CD14-positive monocyte (primary cell): ENCODE results near the gene COG2. TPM values are rescaled to one million over a fixed set of nuclear protein-coding genes. Genes with fewer than 3 reads are reported as not detected.

Experiments used
- DNase-seq, 3 donors: peaks; one replicate each; pipeline ENCODE4 v3.0.0-alpha.2; 2011 to 2022
- H2AFZ ChIP-seq: 2 replicates; pipeline ENCODE4 v1.6.0; 2012; ENCODE audit warnings: mild to moderate bottlenecking, low read depth, low read length, inconsistent platforms; ENCODE audit not compliant: insufficient read depth, poor library complexity, severe bottlenecking
- H3K27ac ChIP-seq, 2 donors: 1 replicate in 1 of 2; 2 replicates in 1 of 2; pipeline ENCODE4 v1.5.1; 2012 to 2013; ENCODE audit warnings: low read length in 2 of 2, control low read depth in 1 of 2, inconsistent platforms in 1 of 2, low read depth in 1 of 2, mild to moderate bottlenecking in 1 of 2
- H3K27me3 ChIP-seq, 2 donors: one replicate each; pipeline versions ENCODE4 v1.6.0 to v1.6.1; 2011 to 2013; ENCODE audit warnings: low read length in 2 of 2; ENCODE audit not compliant: control insufficient read depth in 2 of 2, insufficient read depth in 2 of 2
- H3K36me3 ChIP-seq, 2 donors: replicated peaks in 1 of 2; 1 replicate in 1 of 2; 2 replicates in 1 of 2; pipeline versions ENCODE4 v1.5.1 to v1.6.1; 2012 to 2013; ENCODE audit warnings: low read length in 2 of 2, control low read depth in 1 of 2, inconsistent platforms in 1 of 2, mild to moderate bottlenecking in 1 of 2; ENCODE audit not compliant: insufficient read depth in 2 of 2, control insufficient read depth in 1 of 2
- H3K4me1 ChIP-seq, 2 donors: 1 replicate in 1 of 2; 2 replicates in 1 of 2; pipeline versions ENCODE4 v1.5.1 to v1.6.1; 2012 to 2013; ENCODE audit warnings: low read length in 2 of 2, control low read depth in 1 of 2, inconsistent platforms in 1 of 2, mild to moderate bottlenecking in 1 of 2, moderate library complexity in 1 of 2; ENCODE audit not compliant: insufficient read depth in 2 of 2, control insufficient read depth in 1 of 2
- H3K4me2 ChIP-seq: replicated peaks from 2 replicates; pipeline ENCODE3; 2012; ENCODE audit warnings: low read length, moderate library complexity, mild to moderate bottlenecking; ENCODE audit not compliant: poor library complexity, severe bottlenecking; ENCODE audit errors: extremely low read depth
- H3K4me3 ChIP-seq, 3 experiments: fragments of 200-600 bp in 1 of 3; sonication (generic) in 1 of 3; replicated peaks in 1 of 3; 1 replicate in 2 of 3; 2 replicates in 1 of 3; pipeline ENCODE4 v1.5.1; 2011 to 2013; ENCODE audit warnings: low read length in 3 of 3, mild to moderate bottlenecking in 3 of 3, control low read depth in 2 of 3, low read depth in 2 of 3, inconsistent platforms in 1 of 3, moderate library complexity in 1 of 3
- H3K79me2 ChIP-seq: 2 replicates; pipeline ENCODE4 v1.6.0; 2012; ENCODE audit warnings: mild to moderate bottlenecking, control low read depth, inconsistent platforms, low read length, moderate library complexity; ENCODE audit not compliant: insufficient read depth
- H3K9ac ChIP-seq: 2 replicates; pipeline ENCODE4 v1.6.0; 2017; ENCODE audit warnings: low read length, mild to moderate bottlenecking; ENCODE audit not compliant: insufficient read depth, poor library complexity, severe bottlenecking
- H3K9me3 ChIP-seq, 2 donors: replicated peaks in 1 of 2; 1 replicate in 1 of 2; 2 replicates in 1 of 2; pipeline versions ENCODE4 v1.5.1 to v1.6.1; 2012 to 2013; ENCODE audit warnings: low read length in 2 of 2, control low read depth in 1 of 2; ENCODE audit not compliant: control insufficient read depth in 1 of 2, insufficient read depth in 1 of 2
- H4K20me1 ChIP-seq: 2 replicates; pipeline ENCODE4 v1.6.0; 2012; ENCODE audit warnings: mild to moderate bottlenecking, low read length, control low read depth, moderate library complexity; ENCODE audit not compliant: insufficient read depth
- H3K27ac Mint-ChIP-seq, 7 donors: one replicate each; pipeline ENCODE4 v1.8.0; 2020; ENCODE audit warnings: mild to moderate bottlenecking in 7 of 7, mixed read lengths in 7 of 7, moderate library complexity in 6 of 7, inconsistent platforms in 2 of 7
- H3K27me3 Mint-ChIP-seq, 3 donors: one replicate each; pipeline ENCODE4 v1.8.0; 2021 to 2022; ENCODE audit warnings: low read depth in 3 of 3, mild to moderate bottlenecking in 3 of 3, mixed read lengths in 3 of 3, moderate library complexity in 3 of 3, inconsistent platforms in 1 of 3
- H3K36me3 Mint-ChIP-seq, 2 donors: one replicate each; pipeline ENCODE4 v1.8.0; 2020; ENCODE audit warnings: mixed read lengths in 2 of 2, inconsistent platforms in 1 of 2, mild to moderate bottlenecking in 1 of 2
- H3K4me1 Mint-ChIP-seq: one replicate; pipeline ENCODE4 v1.8.0; 2020; ENCODE audit warnings: mild to moderate bottlenecking, mixed read lengths
- H3K4me3 Mint-ChIP-seq, 2 donors: one replicate each; pipeline ENCODE4 v1.8.0; 2020; ENCODE audit warnings: mild to moderate bottlenecking in 2 of 2, mixed read lengths in 2 of 2, moderate library complexity in 1 of 2
- H3K9me3 Mint-ChIP-seq, 7 donors: one replicate each; pipeline ENCODE4 v1.8.0; 2020 to 2022; ENCODE audit warnings: mixed read lengths in 7 of 7, mild to moderate bottlenecking in 6 of 7, moderate library complexity in 6 of 7, inconsistent platforms in 2 of 7
- CTCF ChIP-seq: fragments of 200-600 bp; IDR thresholded peaks from one replicate; pipeline ENCODE4 v1.8.0; 2022; ENCODE audit warnings: antibody characterized with exemption, mild to moderate bottlenecking
- WGBS: methylation state at CpG from one replicate; pipeline ENCODE4 v1.1.5; 2013; ENCODE audit warnings: missing lambda C conversion rate; ENCODE audit not compliant: insufficient coverage; 5-methylcytosine and 5-hydroxymethylcytosine counted together
- intact Hi-C, 2 donors: fragments of 100-400 bp; cut with micrococcal nuclease; formaldehyde crosslinking; loops; one replicate each; pipeline versions ENCODE4 v1.15.0 to v1.15.1; 2023
- polyA plus RNA-seq, 3 donors: library from polyadenylated mRNA; depleted of rRNA in 1 of 3; unstranded in 2 of 3; stranded (reverse) in 1 of 3; fragments of 300-500 nt in 2 of 3; fragments of >200 nt in 1 of 3; fragmentation: Illumina TruSeq in 2 of 3; gene quantifications; 1 replicate in 2 of 3; 2 replicates in 1 of 3; pipeline ENCODE4 v1.2.3, GENCODE V29; 2012 to 2021

The COG2 gene
- polyA plus RNA-seq, 3 donors, result 16.7 to 30.4 (median 24.7) TPM

DNA sequence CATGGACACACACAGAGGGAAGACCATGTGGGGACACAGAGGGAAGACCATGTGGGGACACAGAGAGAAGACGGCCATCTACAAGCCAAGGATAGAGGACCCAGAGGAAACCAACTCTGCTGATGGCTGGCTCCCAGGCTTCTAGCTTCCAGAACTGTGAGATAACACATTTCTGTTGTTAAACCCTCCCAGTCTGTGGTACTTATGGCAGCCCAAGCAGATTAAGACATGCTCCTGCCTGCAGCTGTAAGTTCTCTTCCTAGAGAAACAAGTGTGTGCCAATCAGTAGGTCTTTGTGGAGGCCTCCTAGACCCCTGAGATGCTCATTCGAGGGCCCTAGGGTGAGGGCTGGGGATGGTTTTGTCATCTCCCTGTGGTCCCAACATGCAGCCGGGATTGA, 69.0 kb downstream of the COG2 start:
- peaks cover 7 to 25% (median 16%) of the 10 kb centered on the region in 3 donors for H3K27me3 Mint-ChIP-seq
- WGBS, result 80% methylated on average over 1 of the region's 3 CpGs

GRCh38 chr1:230712470-230712942, 70.2 kb downstream of the COG2 start:
- peaks cover 2 to 6% (median 3%) of the 10 kb centered on the region in 7 donors for H3K9me3 Mint-ChIP-seq
- no peak for TF ChIP-seq CTCF
- Histone ChIP-seq H3K27ac (no peak overlapping the region), H3K4me1 (peaks cover 0 to 5% of the 10 kb centered on the region in 2 donors), H3K4me3 (no peak overlapping the region), H3K79me2 (no peaks in the 10 kb centered on the region), H3K36me3 (no peaks in the 10 kb centered on the region), H2AFZ (no peak overlapping the region), H4K20me1 (no peaks in the 10 kb centered on the region), H3K9me3 (peaks cover 0 to 4% of the 10 kb centered on the region in 2 donors), H3K9ac (no peak overlapping the region), H3K4me2 (no peak overlapping the region), H3K27me3 (no peaks in the 10 kb centered on the region)
- peaks cover 15% of the 10 kb centered on the region for H3K4me1 Mint-ChIP-seq
- intact Hi-C loops, result no loop called here
- no peak for DNase-seq
- no peaks in the 10 kb centered on the region for H3K36me3 Mint-ChIP-seq
- H3K27ac Mint-ChIP-seq, result no peak overlapping the region
- 94% methylated on average over 17 of the region's 17 CpGs for WGBS
- H3K4me3 Mint-ChIP-seq, result no peak overlapping the region
- peaks cover 7 to 17% (median 13%) of the 10 kb centered on the region in 3 donors for H3K27me3 Mint-ChIP-seq

More for the DNA sequence above, 69.0 kb downstream of the COG2 start:
- Mint-ChIP-seq H3K4me3 (no peak overlapping the region), H3K36me3 (no peaks in the 10 kb centered on the region), H3K9me3 (peaks cover 0 to 2% (median 0%) of the 10 kb centered on the region in 7 donors), H3K4me1 (peaks cover 15% of the 10 kb centered on the region), H3K27ac (no peak overlapping the region)
- Histone ChIP-seq H4K20me1 (no peaks in the 10 kb centered on the region), H3K27ac (no peak overlapping the region), H3K9me3 (peaks cover 0 to 2% of the 10 kb centered on the region in 2 donors), H3K4me3 (no peak overlapping the region), H3K36me3 (no peaks in the 10 kb centered on the region), H3K9ac (no peak overlapping the region), H2AFZ (no peak overlapping the region), H3K27me3 (no peaks in the 10 kb centered on the region), H3K4me2 (no peak overlapping the region), H3K79me2 (no peaks in the 10 kb centered on the region), H3K4me1 (peaks cover 0 to 5% of the 10 kb centered on the region in 2 donors)
- intact Hi-C loops, result no loop called here
- DNase-seq, result no peak
- TF ChIP-seq CTCF, result no peak
